NCI-H146 (cell line): ENCODE data around the gene CCDC9B.

ENCODE experiments used
- DNase-seq: peaks from one replicate; lab custom pipeline; 2025; lab: John Stamatoyannopoulos, UW

CCDC9B gene

DNA sequence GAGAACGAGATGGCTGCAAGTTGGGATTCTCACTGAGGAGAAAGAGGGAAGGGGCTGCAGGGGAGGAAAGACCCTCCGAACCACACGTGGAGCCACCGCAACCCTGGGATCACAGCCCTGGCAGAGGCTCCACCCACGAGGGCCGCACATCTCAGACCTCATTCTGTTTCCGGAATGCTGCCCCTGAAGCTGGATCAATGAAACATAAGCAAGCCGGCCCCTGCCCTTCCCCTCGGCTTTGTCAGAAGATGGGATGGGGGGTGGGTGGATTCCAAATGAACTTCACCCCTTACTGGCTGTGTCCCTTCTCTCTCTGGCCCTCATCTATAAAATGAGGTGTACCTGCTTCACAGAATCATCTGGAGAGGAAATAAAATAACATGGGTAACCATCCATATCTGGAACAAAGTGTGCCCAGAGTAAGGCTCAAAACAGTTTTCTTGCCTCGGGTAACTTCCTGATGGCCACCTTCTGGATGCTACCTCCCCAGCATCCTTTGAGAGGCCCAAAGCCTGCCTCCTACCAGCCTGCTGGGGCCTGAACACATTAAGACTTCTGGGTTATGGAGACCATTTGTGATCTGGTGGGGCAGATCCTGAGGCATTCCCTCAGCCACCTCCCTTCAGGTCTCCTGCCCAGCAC lies 4.6 kb upstream of the CCDC9B start:
- DNase-seq = no peak

DNA sequence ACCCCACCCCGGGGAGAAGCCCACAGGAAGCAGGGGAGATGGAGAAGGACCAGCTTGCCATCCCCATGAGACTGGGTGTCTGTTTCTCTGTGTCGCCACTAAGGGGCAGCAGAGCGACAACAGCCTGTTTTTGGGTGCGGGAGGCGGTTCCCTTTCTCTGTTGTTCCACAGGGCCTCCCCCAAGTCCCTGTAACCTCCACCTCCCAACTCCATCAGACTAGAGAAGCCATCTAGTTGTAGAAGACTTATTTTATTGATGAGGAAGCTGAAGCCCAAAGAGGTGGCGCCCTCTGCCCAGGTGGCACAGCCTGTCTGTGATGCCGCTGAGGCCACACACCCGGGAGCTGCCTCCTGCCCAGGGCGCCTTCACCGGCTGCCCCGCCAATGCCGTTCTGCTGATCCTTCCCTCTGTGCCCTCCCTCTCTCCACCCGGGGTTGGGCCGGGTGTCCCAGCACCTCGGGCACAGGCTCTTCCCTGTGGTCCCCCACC lies 3.9 kb upstream of the CCDC9B start:
- peak; percentile 38 for DNase-seq

DNA sequence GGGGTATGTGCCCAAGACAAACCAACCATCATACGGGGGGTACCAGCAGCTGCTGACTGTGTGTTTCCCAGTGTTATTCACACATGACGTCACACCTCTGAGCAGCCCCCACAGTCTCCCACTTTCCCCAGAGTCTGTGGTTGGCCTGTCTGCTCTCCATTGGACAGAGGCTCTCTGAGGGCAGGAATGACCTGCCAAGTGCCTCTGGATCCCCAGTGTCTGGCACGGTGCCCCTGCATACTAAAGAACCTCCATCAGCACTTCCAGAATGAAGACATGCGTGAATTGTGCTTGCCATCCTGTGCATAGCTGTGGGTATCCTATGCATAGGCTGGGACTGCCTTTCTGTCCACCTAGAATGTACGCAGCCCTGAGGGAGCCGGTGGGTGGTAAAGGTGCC lies 3.5 kb upstream of the CCDC9B start:
- no peak for DNase-seq

DNA sequence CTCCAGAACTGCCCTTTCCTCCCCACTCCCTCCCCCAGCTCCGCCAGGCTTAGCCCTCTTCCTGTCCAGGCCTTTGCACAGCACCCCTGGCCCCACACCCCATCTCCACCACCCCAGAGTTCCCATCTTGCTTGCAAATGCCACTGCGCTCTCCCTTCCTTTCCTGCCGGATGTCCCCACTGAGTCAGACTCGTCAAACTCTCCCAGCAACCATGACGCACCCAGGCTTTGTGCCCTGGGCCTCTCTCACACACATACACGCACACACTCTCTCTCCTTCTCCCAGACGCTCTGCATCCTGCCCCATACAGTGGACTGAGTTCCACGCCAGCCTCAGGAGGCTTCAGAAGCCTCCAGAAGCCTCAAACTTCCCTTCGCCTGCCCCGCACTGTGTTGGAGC lies 2.8 kb upstream of the CCDC9B start:
- DNase-seq = no peak

DNA sequence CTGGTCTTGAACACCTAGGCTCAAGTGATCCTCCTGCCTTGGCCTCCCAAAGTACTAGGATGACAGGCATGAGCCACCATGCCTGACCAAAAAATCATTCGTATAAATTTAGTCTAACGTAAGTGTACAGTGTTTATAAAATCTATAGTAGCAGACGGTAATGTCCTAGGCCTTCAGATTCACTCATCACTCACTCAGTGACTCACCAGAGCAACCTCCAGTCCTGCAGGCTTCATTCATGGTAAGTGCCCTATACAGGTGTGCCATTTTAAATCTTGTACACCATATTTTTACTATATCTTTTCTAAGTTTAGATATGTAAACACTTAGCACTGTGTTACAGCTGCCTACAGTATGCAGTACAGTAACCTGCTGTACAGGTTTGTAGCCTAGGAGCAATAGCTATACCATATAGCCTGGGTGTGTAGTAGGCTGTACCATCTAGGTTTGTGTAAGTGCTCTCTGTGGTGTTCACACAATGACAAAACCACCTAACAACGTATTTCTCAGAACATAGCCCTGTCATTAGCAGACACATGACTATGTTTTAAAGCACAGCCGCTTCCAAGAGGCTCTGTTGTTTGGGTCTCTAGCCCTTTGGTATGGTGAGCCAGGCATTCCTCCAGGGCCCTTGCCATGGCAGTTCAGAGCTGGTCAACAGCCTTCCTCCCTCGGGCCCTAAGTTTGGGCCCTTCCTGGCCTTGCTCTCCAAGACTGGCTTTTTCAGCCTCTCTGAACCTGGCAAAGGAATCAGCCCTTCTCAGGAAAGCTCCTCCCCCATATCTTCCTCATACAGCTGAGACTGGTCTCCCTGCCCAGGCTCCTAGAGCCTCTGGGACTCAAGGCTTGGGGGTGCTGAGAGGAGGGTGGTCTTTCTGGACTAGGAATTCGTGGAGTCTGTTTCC lies 1.9 kb upstream of the CCDC9B start:
- DNase-seq = no peak

DNA sequence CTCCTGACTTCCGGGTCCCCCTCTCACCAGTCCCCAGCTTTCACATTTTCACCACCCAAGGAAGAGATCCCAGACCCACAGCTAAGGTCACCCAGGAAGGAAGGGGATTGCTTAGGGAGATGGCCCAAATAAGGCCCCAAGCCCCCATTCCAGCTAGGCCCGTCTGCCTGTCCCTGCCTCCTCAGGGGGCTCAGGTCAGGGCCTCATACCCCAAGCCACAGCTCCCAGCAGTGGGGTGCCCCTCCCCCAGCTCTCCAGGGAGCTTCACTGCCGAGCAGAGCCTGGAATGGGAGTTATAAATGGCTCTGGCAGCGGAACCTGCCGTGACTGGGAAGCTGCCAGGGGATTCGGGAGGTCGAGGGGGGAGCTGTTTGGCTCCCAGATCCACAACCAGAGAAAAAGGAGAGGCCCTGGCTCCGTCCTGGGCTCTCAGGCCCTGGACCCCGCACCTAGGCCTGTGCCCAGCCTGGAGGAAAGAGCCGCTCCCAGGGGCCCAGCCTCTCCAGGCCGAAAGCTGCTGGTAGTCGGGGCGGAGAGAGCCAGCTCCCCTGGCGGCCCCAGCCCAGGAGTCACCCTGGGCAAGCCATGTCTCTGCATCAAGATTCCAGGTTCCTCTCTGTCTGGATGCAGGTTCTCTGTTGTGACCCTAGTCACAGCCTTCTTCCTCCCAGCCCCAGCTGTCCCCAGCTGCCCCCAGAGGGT lies 550 bp downstream of the CCDC9B start:
- no peak for DNase-seq

DNA sequence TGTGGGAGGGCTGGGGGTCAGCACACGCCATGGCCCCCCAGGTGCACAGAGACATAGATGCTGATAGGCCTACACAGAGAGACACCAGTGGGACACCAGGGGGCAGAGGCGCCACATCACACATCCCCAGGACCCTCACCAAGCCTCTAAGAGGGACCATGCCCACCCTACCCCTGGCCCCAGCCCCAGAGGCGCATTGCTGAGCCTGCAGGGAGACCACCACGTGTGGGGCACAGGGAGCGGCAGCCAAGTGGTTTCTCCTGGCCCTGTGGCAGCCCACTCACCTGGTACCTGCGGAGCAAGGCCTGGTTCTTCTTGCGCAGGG lies 1.2 kb downstream of the CCDC9B start:
- DNase-seq = no peak

DNA sequence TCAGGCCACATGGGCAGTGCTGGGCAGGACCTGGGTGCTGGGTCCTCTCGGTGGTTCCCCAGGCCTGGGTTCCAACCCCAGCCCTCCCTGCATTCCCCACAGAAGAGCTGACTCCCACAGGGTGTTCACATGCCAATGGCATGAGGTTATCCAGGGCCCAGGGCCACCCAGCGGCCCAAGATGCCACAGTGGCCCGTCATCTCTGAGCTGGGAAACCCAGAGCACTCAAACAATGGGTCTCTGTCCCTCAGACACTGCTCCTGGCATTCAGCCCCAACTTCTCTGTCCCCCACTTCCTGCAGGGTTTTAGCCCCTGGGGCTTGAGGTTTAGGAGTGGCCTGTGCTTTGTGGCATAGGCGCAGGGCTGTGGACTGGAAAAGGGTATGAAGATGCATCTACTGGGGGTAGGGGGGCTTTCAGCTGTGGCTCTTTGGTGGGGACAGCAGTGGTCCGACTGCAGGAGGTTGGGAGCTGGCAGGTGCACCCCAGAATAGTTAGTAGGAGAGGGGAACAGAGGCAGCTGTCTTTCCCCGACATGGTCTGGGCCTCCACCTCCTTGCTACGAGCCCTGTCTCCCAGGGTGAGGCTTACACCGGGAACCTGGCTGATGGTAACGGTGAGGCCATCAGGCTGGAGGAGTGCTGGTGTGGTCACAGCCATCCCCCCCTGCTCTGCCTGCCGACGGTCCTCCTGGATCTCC lies 1.7 kb downstream of the CCDC9B start:
- no peak for DNase-seq

DNA sequence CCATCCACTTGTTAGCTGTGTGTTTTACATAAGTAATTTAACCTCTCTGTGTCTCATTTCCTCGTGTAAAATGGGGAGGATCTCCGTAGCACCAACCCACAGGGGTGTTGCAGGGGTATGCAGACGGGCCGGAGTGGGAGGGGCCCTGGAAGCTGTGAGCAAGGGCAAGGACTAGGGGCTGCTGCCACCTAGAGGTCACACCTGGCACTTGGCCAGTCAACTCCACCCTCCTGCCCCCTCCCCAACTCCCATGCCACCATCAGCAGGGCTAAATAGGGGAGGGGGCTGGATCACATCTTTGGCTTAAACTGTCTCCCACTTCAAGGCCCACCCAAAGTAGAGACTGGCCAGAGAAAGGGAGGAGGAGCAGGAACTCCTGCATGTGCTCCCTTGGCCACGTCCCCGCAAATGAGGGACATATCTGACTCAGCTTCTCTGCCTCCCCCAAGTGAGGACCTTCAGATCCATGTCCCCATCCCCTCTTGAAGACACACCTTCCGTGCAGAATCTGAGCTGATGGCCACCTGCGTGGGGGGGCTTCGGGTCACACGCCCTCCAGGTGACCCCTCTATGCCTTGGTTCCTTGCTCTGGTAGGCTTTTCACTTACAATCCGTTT lies 2.6 kb downstream of the CCDC9B start:
- DNase-seq = peak; percentile 65

DNA sequence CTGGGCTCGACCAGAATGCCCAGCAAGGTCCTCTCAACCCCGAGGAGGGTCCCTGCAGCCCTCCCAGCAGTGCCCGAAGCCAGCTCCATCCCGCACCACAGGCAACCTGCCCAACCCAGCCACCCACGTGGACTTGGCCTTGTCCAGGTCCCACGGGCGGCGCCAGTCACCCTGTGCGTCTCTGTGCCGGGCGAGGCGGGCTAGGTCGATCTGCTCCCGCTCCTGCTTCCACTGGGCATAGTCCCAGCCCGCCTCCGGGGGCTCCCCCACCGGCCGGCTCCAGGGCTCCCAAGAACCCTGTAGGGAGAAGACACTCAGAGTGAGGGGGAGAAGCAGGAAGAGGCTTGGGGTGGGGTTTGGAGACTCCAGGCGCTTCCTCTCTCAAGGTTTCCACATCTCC lies 3.1 kb downstream of the CCDC9B start:
- no peak for DNase-seq

DNA sequence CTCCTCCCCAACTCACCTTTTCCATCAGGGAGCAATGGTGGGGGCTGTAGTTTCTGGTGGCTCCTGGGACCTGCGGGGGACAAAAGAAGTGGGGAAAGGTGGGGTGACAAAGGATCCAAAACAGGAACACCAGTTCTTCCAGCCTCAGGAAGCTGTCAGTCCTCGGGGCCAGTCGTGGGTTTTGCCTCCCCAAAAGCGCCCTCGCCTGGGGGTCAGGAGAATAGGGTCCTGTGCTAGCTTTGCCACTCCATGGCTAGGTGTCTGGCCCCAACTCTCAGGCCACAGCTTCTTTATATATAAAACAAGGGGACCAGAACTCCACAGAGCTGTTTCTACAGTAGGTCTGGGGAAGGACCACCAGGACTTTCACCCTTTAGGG lies 4.0 kb downstream of the CCDC9B start:
- no peak for DNase-seq

DNA sequence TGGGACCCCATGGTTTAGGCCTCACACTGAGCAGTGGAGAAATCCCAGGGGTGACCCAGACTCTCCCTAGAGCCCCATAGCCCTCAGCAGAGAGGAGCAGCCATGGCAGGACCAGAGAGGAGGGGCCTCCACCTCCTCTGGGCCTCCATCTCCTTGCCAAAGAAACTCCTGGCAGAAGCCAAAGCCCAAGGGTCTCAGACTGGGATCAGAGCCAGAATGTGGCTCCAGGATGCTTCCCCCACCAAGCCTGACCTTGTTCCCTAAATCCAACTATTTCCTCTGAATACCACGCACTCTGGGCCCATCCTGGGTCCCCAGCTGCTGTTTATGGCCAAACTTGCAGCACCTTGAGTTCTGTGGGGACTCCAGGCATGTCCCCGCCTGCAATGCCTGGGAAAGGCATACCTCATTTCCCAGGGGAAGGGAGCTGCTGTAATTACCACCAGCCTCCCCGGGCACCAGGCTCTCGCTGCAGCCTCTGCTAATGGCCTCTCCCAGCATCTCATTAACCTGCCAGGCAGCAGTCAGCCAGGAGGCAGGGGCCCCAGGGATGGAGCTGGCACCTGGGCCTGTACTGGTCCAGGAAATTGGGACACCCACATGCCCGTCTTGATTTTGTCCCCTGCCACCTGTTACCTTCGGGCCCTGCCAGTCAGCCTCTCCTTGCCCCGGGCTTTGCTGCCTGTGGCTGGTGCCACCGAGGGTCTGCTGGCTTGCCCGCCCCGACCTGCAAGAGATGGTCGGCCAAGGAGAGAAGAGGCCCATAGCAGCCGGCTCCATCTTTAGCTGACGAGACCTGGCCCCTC lies 4.6 kb downstream of the CCDC9B start:
- no peak for DNase-seq

DNA sequence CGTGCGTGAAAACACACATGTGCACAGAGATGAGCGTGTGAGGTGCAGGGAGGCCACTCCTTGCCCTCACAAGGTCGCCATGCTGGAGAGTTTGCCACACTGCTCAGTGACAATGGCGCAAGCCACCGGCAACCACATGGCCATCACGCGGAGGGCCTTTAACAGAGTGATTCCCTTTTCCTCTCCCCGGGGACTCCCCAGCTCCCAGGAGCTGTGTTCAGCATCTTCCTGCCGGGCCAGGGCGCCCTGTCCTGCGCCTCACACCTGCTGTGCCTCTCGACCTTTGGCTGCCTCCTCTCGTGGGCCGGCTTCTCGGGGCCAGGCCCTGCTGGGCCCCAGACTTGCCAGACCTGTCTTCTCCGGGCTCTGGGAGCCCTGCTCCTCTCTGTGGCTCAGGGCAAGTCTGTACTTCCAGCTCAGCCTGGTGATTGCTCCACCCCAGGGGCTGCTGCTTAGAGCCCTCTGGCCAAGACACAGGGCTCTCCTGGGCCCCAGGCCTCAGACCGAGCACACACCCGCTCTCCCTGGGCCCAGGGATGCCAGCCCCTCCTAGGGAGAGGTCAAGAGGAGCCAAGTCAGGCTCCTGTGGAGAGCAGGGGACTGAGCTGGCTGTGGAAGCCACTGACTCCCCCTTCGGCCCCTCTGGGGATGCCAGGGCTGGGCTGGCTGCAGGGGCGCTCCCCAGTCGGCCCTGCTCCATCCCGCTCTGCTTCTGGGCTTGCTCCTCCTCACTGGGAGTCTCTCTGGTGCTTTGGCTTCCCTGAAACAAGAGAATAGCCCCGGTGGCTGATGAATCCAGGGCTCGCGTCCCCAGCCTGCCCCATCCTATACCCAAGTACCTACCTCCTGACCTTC lies 5.6 kb downstream of the CCDC9B start:
- no peak for DNase-seq

DNA sequence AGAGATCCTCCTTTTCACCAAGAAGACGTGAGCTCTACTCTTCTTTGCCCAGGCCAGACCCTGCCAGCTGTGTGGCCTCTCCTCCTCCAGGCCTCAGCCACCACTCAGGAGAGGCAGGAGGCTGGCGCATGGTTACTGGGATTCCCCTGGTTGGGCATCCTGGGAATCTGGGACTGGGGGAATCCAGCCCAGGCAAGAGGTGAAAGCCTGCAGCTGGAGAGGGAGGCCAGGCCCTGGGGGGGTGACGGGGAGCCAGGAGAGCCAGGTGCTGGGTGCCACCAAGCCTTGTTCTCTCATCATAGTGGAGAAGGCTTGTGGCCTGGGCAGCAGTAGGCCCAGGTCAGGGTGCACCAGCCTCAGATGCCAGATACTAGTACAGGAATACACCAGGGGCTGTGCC lies 6.2 kb downstream of the CCDC9B start:
- no peak for DNase-seq

DNA sequence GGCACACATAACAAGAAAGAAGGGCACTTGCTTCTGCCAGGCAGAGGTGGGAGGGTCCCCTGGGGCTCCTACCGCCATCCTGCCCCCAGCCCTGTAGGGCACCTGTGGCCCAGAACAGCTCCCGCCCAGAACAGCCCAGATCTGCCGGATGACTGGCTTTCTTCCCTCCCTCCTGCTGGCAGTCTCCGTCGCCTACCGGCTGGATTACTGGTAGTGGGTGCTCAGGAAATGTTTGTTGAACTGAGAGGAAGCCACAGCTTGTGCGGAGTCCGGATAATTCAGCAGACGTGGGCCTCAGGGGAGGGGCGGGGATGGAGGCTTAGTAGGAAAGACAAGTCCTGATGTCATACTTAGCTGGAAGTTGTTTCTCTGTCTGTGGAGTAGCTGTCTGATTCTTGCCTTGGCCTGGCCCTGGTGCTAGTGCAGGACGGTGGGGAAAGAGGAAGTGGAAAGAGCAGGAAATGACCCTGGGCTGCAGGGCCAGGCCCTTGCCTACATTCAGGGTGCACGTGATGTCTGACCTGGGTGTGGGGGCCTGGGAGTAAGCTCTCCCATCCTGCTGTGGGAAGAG lies 6.7 kb downstream of the CCDC9B start:
- no peak for DNase-seq

DNA sequence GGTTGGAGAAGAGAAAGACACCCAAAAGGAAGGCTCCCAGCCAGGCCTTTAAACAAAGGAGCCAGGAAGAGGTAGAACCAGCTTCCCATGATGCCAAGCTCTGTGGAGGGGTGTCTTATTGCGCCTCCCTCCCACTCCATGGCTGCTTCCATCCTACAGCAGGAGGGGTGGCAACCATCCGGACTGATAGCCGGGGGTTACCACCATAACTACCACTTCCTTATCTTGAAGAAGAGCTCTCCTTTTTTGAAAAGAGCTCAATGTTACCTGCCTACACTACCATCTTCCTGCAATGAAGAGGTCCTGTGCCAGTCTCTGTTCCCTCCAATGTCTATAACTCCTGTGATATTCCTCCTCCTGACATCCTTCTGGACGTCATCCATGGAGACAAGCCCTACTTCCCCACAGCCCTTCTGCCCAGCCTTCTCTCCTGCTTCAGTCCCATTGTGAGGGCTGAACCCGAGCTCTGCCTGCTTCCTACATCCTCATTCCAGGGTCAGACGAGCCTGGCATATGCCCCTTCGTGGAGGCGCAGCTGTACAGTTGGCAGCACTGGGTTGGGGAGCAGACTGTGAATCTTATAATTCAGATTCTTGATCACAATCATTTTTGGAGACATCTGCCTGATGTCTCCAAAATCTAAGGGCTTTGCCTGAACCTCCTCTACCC lies 8.5 kb downstream of the CCDC9B start:
- no peak for DNase-seq

DNA sequence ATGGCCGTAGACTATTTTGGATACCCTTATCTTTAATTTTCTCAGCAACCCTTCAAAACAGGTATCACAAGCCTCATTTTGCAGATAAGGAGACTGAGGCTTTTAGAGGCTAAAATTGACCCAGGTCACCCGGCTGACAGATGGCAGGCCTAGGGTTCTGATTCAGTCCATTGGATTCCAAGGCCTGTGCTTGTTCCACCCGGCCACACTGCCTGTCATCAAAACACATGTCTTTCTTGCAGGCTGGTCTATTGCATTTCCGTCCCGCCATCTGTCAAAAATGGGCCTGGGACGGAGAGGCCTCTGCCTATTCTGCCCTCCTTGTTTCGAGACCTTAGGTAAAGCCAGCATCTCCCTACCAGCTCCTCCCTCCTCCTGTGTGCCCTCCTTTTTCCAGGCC lies 9.1 kb downstream of the CCDC9B start:
- no peak for DNase-seq

DNA sequence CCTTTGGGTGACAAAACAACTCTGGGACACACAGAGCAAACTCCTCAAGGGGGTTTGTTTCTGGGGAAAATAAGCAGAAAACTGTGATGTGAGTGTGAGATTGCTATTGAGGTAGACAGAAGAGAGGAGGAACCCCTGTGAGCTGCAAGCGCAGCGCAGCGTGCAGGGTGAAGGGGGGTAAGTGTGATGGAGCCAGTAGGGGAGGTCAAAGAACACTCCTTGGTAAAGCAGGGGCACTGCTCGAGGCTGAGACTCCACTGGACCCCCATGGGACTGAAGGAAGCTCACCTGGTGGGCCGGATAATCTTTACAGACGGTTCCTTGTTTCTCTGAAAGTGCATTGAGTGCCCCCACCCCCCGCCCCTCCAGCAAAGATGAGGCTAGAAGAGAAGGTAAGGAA lies 9.7 kb downstream of the CCDC9B start:
- DNase-seq = no peak

DNA sequence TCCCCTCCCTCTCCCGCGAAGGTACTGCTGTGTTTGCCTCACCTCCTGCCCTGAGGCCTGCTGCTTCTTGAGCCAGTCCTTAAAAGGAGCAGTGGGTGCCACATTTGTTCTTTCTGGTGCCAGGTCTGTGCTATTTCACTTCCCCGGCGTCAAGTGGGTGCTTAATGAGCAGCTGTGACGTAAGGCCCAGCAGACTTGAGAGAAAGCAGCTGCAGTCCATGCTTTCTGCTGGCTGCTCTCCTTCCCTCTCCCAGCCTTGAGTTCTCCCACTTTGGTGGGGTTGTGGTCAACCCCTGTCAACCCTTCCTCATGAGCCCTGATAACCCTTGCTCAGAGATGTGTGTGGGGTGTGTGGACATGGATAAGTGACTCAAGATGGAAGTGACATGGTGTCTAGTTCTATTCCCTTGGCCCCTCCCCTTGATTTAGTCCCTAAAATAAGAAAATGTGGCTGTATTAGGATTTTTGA lies 10.3 kb downstream of the CCDC9B start:
- no peak for DNase-seq
